GM12878 (cell line): ENCODE data around the gene ELL. TPM values are rescaled to one million over a fixed set of nuclear protein-coding genes. Genes with fewer than 3 reads are reported as not detected.

Experiments used
- ATAC-seq: fragments of 200-7000 bp; cut with Tn5 transposase; 3 replicates; pipeline ENCODE4 v1.9.1; 2020; ENCODE audit warnings: mild to moderate bottlenecking, moderate library complexity
- BruUV-seq: library from RNA; stranded (reverse); fragments of 400-500 nt; replicated peaks from 2 replicates; lab custom pipeline; 2021; lab: Mats Ljungman, UMichigan
- CTCF ChIA-PET: fragments of 300-600 bp; sonication (Branson Sonifier 250); formaldehyde crosslinking; extraction: SDS; loops from one replicate; lab custom pipeline; 2021; ENCODE audit warnings: inconsistent platforms; lab: Yijun Ruan, JAX
- POLR2A ChIA-PET: fragments of 350-600 bp; formaldehyde crosslinking; extraction: SDS; loops from one replicate; lab custom pipeline; 2021; ENCODE audit warnings: inconsistent platforms; lab: Charles Lee
- RAD21 ChIA-PET: fragments of 300-600 bp; sonication (Branson Sonifier 250); formaldehyde crosslinking; loops from one replicate; lab custom pipeline; 2023; ENCODE audit warnings: antibody characterized with exemption; ENCODE audit not compliant: unreplicated experiment; lab: Charles Lee
- SMC1A ChIA-PET: fragments of 300-600 bp; sonication (Branson Sonifier 250); formaldehyde crosslinking; loops from one replicate; lab custom pipeline; 2023; ENCODE audit not compliant: unreplicated experiment, uncharacterized antibody; lab: Charles Lee
- DNase-seq: peaks from one replicate; pipeline ENCODE4 v3.0.0-alpha.2; 2011; ENCODE audit warnings: low read depth, low spot score
- FAIRE-seq: peaks from 3 replicates; lab custom pipeline; 2011; peaks lifted over from hg19 to GRCh38; lab: Jason Lieb, UNC
- H2AFZ ChIP-seq: 2 replicates; pipeline ENCODE4 v1.6.0; 2011; ENCODE audit warnings: low read depth, low read length, control low read depth; ENCODE audit not compliant: control insufficient read depth
- H3K27ac ChIP-seq: 2 replicates; pipeline ENCODE4 v1.5.1; 2011; ENCODE audit warnings: control low read depth; ENCODE audit not compliant: control insufficient read depth, insufficient read depth
- H3K27me3 ChIP-seq, 2 experiments: replicated peaks in 1 of 2; 2 replicates each; pipeline versions ENCODE4 v1.6.0 to v1.6.1; 2011; ENCODE audit warnings: low read length in 1 of 2; ENCODE audit not compliant: control insufficient read depth in 2 of 2, insufficient read depth in 2 of 2
- H3K36me3 ChIP-seq, 2 experiments: 2 replicates each; pipeline ENCODE4 v1.5.1; 2011; ENCODE audit warnings: low read length in 1 of 2; ENCODE audit not compliant: control insufficient read depth in 2 of 2, insufficient read depth in 2 of 2
- H3K4me1 ChIP-seq: 2 replicates; pipeline ENCODE4 v1.6.1; 2011; ENCODE audit warnings: mild to moderate bottlenecking, low read length, moderate library complexity, mixed read lengths; ENCODE audit not compliant: control insufficient read depth, insufficient read depth
- H3K4me2 ChIP-seq: 2 replicates; pipeline ENCODE4 v1.6.0; 2011; ENCODE audit warnings: control low read depth; ENCODE audit not compliant: control insufficient read depth, insufficient read depth
- H3K4me3 ChIP-seq: fragments of 200-600 bp; sonication (generic); 2 replicates; pipeline ENCODE4 v1.5.1; 2016
- H3K79me2 ChIP-seq: 2 replicates; pipeline ENCODE4 v1.6.0; 2011; ENCODE audit warnings: low read length; ENCODE audit not compliant: control insufficient read depth, insufficient read depth
- H3K9ac ChIP-seq: 2 replicates; pipeline ENCODE4 v1.8.0; 2011; ENCODE audit warnings: low read length, control low read depth, mixed read lengths; ENCODE audit not compliant: control insufficient read depth, insufficient read depth
- H3K9me3 ChIP-seq: replicated peaks from 3 replicates; pipeline ENCODE4 v1.5.1; 2011; ENCODE audit warnings: mild to moderate bottlenecking, low read length; ENCODE audit not compliant: control insufficient read depth, insufficient read depth
- H4K20me1 ChIP-seq: 2 replicates; pipeline ENCODE4 v1.6.0; 2011; ENCODE audit not compliant: control insufficient read depth, insufficient read depth
- CBX5 ChIP-seq: sonication (generic); IDR thresholded peaks from 2 replicates; pipeline ENCODE4 v1.6.1; 2016; ENCODE audit warnings: low read depth, moderate library complexity, mild to moderate bottlenecking, inconsistent platforms
- GATAD2B ChIP-seq: fragments of 450-650 bp; conservative IDR thresholded peaks from 2 replicates; pipeline ENCODE4 v1.6.1; 2017; ENCODE audit warnings: low read depth, mild to moderate bottlenecking, moderate library complexity
- IRF4 ChIP-seq: IDR thresholded peaks from 2 replicates; pipeline ENCODE4 v1.6.1; 2011; ENCODE audit warnings: low read depth, low read length
- JUNB ChIP-seq: IDR thresholded peaks from 2 replicates; pipeline ENCODE4 v1.6.1; 2016; ENCODE audit warnings: antibody characterized with exemption, mild to moderate bottlenecking
- MYC ChIP-seq: IDR thresholded peaks from 2 replicates; pipeline ENCODE4 v1.6.1; 2011; ENCODE audit warnings: mild to moderate bottlenecking, low read length, moderate library complexity, inconsistent platforms; ENCODE audit not compliant: insufficient read depth, insufficient replicate concordance, insufficient read length, severe bottlenecking
- RELB ChIP-seq: fragments of 450-650 bp; IDR thresholded peaks from 2 replicates; pipeline ENCODE4 v1.6.1; 2017; ENCODE audit warnings: low read depth, mild to moderate bottlenecking, moderate library complexity
- REST ChIP-seq: IDR thresholded peaks from 2 replicates; pipeline ENCODE4 v1.6.1; 2012; ENCODE audit warnings: mild to moderate bottlenecking, low read depth, low read length
- SMAD5 ChIP-seq: IDR thresholded peaks from 2 replicates; pipeline ENCODE4 v1.6.1; 2016; ENCODE audit warnings: antibody characterized with exemption, low read depth
- SMARCA5 ChIP-seq: fragments of 450-650 bp; IDR thresholded peaks from 2 replicates; pipeline ENCODE4 v1.6.1; 2017; ENCODE audit warnings: mild to moderate bottlenecking
- ZBTB4 ChIP-seq: fragments of 450-650 bp; formaldehyde crosslinking; IDR thresholded peaks from 2 replicates; pipeline ENCODE4 v1.4.0; 2022; ENCODE audit warnings: mild to moderate bottlenecking, moderate library complexity
- ZNF24 ChIP-seq: fragments of 450-650 bp; IDR thresholded peaks from 2 replicates; pipeline ENCODE4 v1.6.1; 2017; ENCODE audit warnings: antibody characterized with exemption, mild to moderate bottlenecking
- ZZZ3 ChIP-seq: IDR thresholded peaks from 2 replicates; pipeline ENCODE4 v1.6.1; 2011; ENCODE audit warnings: low read depth; ENCODE audit not compliant: control insufficient read depth, insufficient read length
- WGBS: methylation state at CpG from one replicate; pipeline ENCODE4 v1.1.6; 2016; ENCODE audit warnings: low lambda C conversion rate; ENCODE audit not compliant: insufficient replicate concordance, insufficient coverage; ENCODE audit errors: missing lambda C conversion rate; 5-methylcytosine and 5-hydroxymethylcytosine counted together
- in situ Hi-C: fragments of 300-500 bp; cut with MboI; formaldehyde crosslinking; loops from 9 replicates; pipeline ENCODE4 v1.14.3; 2018; ENCODE audit warnings: mixed read lengths
- intact Hi-C: fragments of 100-400 bp; cut with micrococcal nuclease; formaldehyde crosslinking; loops from one replicate; pipeline ENCODE4 v1.14.2; 2022; ENCODE audit not compliant: unreplicated experiment
- polyA plus RNA-seq, 11 experiments: library from polyadenylated mRNA; depleted of rRNA in 4 of 11; unstranded in 6 of 11; stranded (reverse) in 5 of 11; fragments of >200 nt; fragmentation: Nextera tagmentation in 4 of 11; fragmentation: Illumina TruSeq in 1 of 11; extraction: Ambion mirVana in 4 of 11; extraction: Trizol in 1 of 11; gene quantifications; 1 replicate in 1 of 11; 2 replicates in 10 of 11; pipeline versions ENCODE4 v1.2.1 to v1.2.3, GENCODE V29; 2011 to 2016; ENCODE audit warnings: inconsistent platforms in 2 of 11, missing spikeins in 2 of 11, low read depth in 1 of 11
- total RNA-seq, 4 experiments: library from RNA; depleted of rRNA in 3 of 4; stranded (reverse); fragments of >200 nt in 3 of 4; fragmentation: Illumina TruSeq in 1 of 4; extraction: Trizol in 1 of 4; gene quantifications; 2 replicates each; pipeline versions ENCODE4 v1.2.1 to v1.2.3, GENCODE V29; 2013 to 2021

The ELL gene
- total and polyA plus RNA-seq, 10 of the 15 experiments (the other 5 are each of a cell fraction or from before 2014, with no cell fraction given) = 0.91 to 25.0 (median 9.1) TPM

- TF ChIP-seq ZBTB4 (CRISPR knock-in tag) (no peak), SMAD5 (no peak)
Observed at GRCh38 chr19:18474366-18474887, 47.4 kb downstream of the ELL start (continued).

GRCh38 chr19:18473706-18474087 lies 48.2 kb downstream of the ELL start:
- H3K27ac ChIP-seq = no peak overlapping the region
- intact Hi-C loops = loop anchor here (5.0 kb wide), 1 partner anchor 34 kb away; no protein-coding TSS in a partner anchor
- WGBS = 97% methylated on average over 8 of the region's 8 CpGs
- DNase-seq (no peak), ATAC-seq (no peak), FAIRE-seq (no peak)
- H3K4me2 ChIP-seq = no peak overlapping the region
- TF ChIP-seq CBX5 (no peak), JUNB (no peak), RELB (no peak), SMARCA5 (no peak), ZZZ3 (no peak), REST (no peak), ZNF24 (no peak), MYC (no peak), GATAD2B (no peak), IRF4 (no peak)
- H3K27me3 ChIP-seq = no peaks in the 10 kb centered on the region
- peaks cover 8 to 20% of the 10 kb centered on the region in 2 experiments; a peak in 3 of 4 replicates for H3K36me3 ChIP-seq
- peaks cover 37% of the 10 kb centered on the region for H3K79me2 ChIP-seq
- no peak overlapping the region for H2AFZ ChIP-seq
- peaks cover 17% of the 10 kb centered on the region for H3K4me1 ChIP-seq
- CTCF ChIA-PET = interaction anchor here (1.2 to 1.7 kb wide), 3 partner anchors 10 to 373 kb away, joined by 3 to 4 read pairs (median 3); no protein-coding TSS in a partner anchor
- in situ Hi-C loops = loop anchor here (25.0 kb wide), 1 partner anchor 389 kb away; no protein-coding TSS in a partner anchor
- H3K9ac ChIP-seq = no peak overlapping the region
- POLR2A ChIA-PET = no interaction called here
- no peaks in the 10 kb centered on the region for H3K9me3 ChIP-seq
- SMC1A ChIA-PET = no interaction called here
- RAD21 ChIA-PET = no interaction called here
- no TSS peak for BruUV-seq
- H4K20me1 ChIP-seq = peaks cover 8% of the 10 kb centered on the region
- no peak overlapping the region for H3K4me3 ChIP-seq
